Activated CD8-positive, alpha-beta memory T cell treated with anti-CD3 and anti-CD28 coated beads for 24 hours (primary cell): Measurements from ENCODE around the gene UTP14C.
"Not testable (repeated sequence)": the region's sequence is repeated elsewhere in the genome, so short reads cannot be mapped to it uniquely, and the experiment has no call there.

Experiments
- DNase-seq: peaks from one replicate; pipeline ENCODE4 v3.0.0-alpha.2; 2020

The UTP14C gene

GRCh38 chr13:52003541-52003940 lies 20.9 kb upstream of the UTP14C start:
- no peak for DNase-seq

- no peak for DNase-seq
These were observed 19.9 kb upstream of the UTP14C start for GRCh38 chr13:52004511-52005170.

GRCh38 chr13:52005841-52006522 lies 18.5 kb upstream of the UTP14C start:
- DNase-seq, result no peak

GRCh38 chr13:52006523-52007245 lies 17.8 kb upstream of the UTP14C start:
- no peak for DNase-seq

- DNase-seq, result no peak
These were observed 14.5 kb upstream of the UTP14C start for GRCh38 chr13:52009946-52010345.

DNA sequence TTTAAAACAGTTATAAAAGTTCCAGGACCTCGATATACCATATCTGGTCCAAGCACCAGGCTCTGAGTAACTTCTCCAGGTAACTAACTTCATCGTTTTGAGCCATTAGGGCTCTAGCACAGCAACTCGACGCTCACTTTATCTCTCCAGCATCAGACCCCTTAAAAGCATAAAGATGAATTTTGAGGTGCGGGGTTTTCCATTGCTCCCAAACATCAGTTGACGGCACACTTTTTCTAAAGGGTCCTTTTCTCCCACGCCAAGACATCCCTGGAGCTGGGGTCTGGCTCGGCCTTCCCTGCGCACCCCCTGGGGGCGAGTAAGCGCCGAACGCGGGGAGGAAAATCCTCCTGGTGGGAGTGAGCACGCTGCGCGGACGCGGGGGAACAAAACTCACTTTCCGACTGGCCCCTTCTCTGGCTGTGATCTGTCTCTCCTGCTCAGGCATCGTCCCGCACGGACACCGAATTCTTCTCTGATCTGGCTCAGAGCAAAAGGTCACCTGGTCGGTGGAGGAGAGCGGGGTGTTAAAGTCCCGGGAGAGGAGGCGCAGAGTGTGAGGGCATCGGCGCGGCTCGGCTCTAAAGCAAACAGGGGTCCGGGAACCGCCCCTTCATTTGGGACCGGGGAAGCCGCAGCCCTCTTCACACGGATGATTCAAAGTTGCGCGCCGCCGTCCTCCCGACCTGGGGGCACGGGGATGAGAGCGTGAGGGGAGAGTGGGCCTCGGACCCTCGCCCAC lies 13.4 kb upstream of the UTP14C start, which contains the start of gene ATP7B:
Gene ATP7B (minus strand): TSS at position 561 of the 742 bp plus-strand sequence. CDS start 113 bp downstream, at position 448.
- DNase-seq, result peak; percentile 69

DNA sequence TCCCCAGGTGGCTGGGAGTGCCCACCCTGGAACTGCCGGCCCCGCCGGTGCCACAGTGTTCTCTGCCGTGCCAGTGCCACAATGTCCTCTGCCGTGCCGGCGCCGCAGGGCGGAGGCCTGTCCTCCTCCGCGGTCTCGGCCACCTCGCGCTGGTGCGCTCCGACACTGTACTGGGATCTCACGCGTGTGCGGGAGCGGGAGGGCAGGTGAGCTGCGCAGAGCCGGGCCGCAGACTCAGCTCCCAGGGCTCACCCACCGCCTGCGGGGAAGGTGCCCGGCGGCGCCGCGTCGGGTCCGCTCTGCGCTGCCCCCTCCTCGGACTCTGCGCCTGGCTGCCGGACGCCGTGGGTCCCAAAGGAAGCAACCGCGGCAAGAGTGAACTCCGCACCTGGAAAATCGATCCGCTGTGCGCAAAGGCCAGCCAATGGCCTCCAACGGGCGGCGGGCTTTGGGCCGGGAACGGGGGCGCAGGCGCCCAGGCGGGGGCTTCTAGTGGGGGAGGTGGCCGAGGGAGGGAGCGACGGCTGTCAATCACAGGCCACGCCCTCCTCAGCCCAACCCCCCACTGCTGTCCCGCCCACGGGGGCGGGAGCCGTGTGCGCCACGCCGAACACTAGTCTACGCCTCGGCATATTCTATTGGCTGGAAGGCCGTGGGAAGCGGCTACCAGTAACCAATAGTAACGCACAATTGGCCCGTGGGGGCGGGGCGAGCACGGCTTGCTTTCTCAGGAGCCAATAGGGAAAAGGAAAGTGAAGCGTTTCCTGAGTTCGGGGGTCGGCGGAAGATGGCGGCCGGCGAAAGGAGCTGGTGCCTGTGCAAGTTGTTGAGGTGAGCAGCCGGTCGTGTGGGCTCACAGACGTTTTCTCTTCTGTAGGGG lies 12.6 kb upstream of the UTP14C start, which contains the start of gene ALG11:
Gene ALG11 (plus strand): TSS at position 767 of the 880 bp plus-strand sequence. CDS start 21 bp downstream, at position 788.
- peak; percentile 100 for DNase-seq

DNA sequence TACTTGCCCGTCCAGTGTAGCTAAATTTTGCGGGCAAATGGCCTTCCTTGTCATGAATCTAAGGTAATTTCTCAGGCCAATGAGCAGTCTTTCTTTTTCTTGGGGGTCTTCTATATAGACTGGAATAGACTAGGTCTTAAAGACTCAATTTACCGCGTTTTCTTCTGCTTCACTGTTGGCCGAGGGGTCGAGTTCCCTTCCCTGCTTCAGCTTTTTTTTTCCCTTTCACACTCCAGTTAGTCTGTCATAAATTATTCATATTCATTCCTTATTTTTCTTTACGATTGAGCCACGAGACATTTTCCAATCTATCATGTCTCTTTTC lies 12.0 kb upstream of the UTP14C start:
- no peak for DNase-seq

GRCh38 chr13:52016296-52016695 lies 8.2 kb upstream of the UTP14C start:
- DNase-seq, result no peak

GRCh38 chr13:52020191-52020590 lies 4.3 kb upstream of the UTP14C start:
- DNase-seq, result no peak

GRCh38 chr13:52022356-52022755 lies 2.1 kb upstream of the UTP14C start:
- no peak for DNase-seq

GRCh38 chr13:52025475-52026245 lies 1.2 kb downstream of the UTP14C start:
- DNase-seq, result no peak

DNA sequence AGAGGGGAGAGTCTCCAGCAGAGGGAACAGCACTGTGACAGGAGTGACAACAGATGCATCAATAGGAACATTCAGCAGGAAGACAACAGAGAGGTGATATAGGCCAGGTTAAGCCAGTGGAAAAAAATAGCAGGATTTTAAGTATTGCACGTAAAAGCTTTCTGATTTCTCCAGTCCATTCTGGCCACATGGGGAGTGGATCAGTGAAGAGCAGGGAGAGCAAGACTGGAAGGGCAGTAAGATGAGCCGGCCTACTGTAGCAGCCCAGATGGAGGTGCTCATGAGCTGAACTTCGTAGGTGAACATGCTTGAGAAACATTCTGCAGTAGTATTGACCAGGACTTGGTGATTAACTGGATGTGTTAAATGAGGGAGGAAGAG lies 1.7 kb downstream of the UTP14C start:
- no peak for DNase-seq

DNA sequence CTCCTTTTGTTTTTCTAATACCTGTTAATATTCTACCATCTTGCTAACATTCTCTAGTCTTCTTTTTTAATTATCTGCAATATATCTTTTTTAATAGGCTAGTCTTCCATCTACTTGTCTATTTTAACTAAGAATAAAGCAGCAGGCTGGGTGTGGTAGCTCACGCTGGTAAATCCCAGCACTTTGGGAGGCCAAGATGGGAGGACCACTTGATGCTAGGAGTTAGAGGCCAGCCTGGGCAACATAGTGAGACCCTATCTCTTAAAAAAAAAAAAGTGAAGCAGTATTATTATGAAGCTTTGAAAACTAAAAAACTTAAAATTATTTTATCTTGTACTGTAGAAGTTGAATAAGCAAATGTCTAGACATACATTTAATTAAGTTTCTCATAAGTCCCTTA lies 3.3 kb downstream of the UTP14C start:
- no peak for DNase-seq

GRCh38 chr13:52029569-52029968 lies 5.1 kb downstream of the UTP14C start:
- DNase-seq, result no peak

- not testable (repeated sequence) for DNase-seq
These were observed 5.9 kb downstream of the UTP14C start for GRCh38 chr13:52030401-52030800.

GRCh38 chr13:52033039-52033438 lies 8.5 kb downstream of the UTP14C start:
- DNase-seq, result no peak

GRCh38 chr13:52034616-52035226 lies 10.2 kb downstream of the UTP14C start:
- no peak for DNase-seq

DNA sequence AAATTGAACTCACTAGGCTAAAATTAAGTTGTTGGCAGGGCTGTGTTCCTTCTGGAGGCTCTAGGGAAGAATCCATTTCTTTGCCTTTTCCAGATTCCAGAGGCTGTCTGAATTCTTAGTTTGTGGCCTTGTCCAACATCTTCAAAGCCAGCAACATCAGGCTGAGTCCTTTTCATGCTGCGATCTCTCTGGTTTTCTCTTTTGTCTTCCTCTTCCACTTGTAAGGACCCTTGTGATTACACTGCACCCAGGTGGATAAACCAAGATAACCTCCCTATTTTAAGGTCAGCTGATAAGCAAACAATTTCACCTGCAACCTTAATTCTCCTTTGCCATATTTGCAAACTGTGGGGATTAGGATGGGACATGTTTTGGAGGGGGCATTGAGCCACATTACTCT lies 11.5 kb downstream of the UTP14C start:
- no peak for DNase-seq

- no peak for DNase-seq
These were observed 19.2 kb downstream of the UTP14C start for GRCh38 chr13:52043675-52044074.

DNA sequence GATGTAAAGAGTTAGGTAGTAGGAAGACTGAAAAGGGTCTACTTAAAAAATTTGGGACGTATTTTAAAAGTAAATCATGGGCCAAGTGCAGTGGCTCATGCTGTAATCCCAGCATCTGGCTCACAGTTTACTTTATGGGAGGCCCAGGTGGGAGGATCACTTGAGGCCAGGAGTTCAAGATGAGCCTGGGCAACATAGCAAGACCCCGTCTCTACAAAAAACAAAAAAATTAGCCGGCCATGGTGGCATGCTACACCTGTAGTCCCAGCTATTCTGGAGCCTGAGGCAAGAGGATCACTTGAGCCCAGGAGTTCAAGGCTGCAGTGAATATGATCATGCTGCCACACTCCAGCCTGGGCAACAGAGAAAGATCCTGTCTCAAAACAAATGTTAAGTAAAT lies 23.0 kb downstream of the UTP14C start:
- DNase-seq, result no peak
